ENCODE measurements around the gene FAM237B.

The FAM237B gene

GRCh38 chr7:90313907-90314306 lies 7.2 kb downstream of the FAM237B start:
- Histone ChIP-seq H3K27me3 (ENCODE audit: control insufficient read depth, insufficient read depth, low read length) (peaks cover 1% of the 10 kb centered on the region), H3K79me2 (no peaks in the 10 kb centered on the region), H2AFZ (no peak overlapping the region), H3K27ac (no peak overlapping the region), H3K36me3 (ENCODE audit: control insufficient read depth, insufficient read depth, low read length) (no peaks in the 10 kb centered on the region), H3K9me3 (ENCODE audit: control insufficient read depth, low read length) (no peaks in the 10 kb centered on the region), H3K4me3 (ENCODE audit: low read depth, low read length) (no peak overlapping the region), H3K4me1 (no peaks in the 10 kb centered on the region), H3K9ac (no peak overlapping the region), H3K4me2 (ENCODE audit: low read length) (no peak overlapping the region)
- TF ChIP-seq CTCF (IDR thresholded peaks at IDR 0.05): no peak

GRCh38 chr7:90312745-90313144 lies 8.4 kb downstream of the FAM237B start:
- H3K27me3 ChIP-seq (ENCODE audit: control insufficient read depth, insufficient read depth, low read length): no peaks in the 10 kb centered on the region

GRCh38 chr7:90311175-90311574 lies 9.9 kb downstream of the FAM237B start:
- Histone ChIP-seq H3K4me2 (ENCODE audit: low read length) (no peak overlapping the region), H3K4me1 (no peaks in the 10 kb centered on the region), H3K36me3 (ENCODE audit: control insufficient read depth, insufficient read depth, low read length) (no peaks in the 10 kb centered on the region), H3K4me3 (ENCODE audit: low read depth, low read length) (no peak overlapping the region), H3K27ac (no peak overlapping the region), H3K27me3 (ENCODE audit: control insufficient read depth, insufficient read depth, low read length) (no peaks in the 10 kb centered on the region), H3K79me2 (no peaks in the 10 kb centered on the region), H3K9ac (no peak overlapping the region), H2AFZ (no peak overlapping the region), H3K9me3 (ENCODE audit: control insufficient read depth, low read length) (no peaks in the 10 kb centered on the region)
- no peak for TF ChIP-seq CTCF (IDR thresholded peaks at IDR 0.05)

More at GRCh38 chr7:90312745-90313144, 8.4 kb downstream of the FAM237B start:
- no peaks in the 10 kb centered on the region for H3K9me3 ChIP-seq (ENCODE audit: control insufficient read depth, low read length)
- no peaks in the 10 kb centered on the region for H3K4me1 ChIP-seq
- H3K36me3 ChIP-seq (ENCODE audit: control insufficient read depth, insufficient read depth, low read length): no peaks in the 10 kb centered on the region
- no peak for TF ChIP-seq CTCF (IDR thresholded peaks at IDR 0.05)
- H3K4me3 ChIP-seq (ENCODE audit: low read depth, low read length): no peak overlapping the region
- no peak overlapping the region for H3K9ac ChIP-seq
- H3K4me2 ChIP-seq (ENCODE audit: low read length): no peak overlapping the region
- no peaks in the 10 kb centered on the region for H3K79me2 ChIP-seq
- H3K27ac ChIP-seq: no peak overlapping the region
- H2AFZ ChIP-seq: no peak overlapping the region

DNA sequence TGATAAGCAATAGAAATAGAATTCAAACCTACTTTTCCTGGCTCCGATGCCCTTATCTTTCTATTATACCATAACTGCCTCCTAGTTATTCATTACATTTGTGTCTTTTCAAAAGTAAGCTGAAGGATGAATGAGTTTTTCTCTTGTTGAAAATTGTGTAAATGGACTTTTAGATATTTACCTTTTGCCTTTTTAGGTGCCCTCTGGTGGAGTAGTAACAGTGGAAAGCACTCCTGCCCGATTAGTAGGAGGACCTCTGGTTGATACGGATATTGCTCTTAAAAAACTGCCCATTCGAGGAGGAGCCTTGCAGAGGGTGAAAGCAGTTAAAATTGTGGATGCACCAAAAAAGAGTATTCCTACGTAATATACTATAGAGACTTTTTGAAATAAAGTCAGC lies 11.2 kb downstream of the FAM237B start:
- TF ChIP-seq CTCF (IDR thresholded peaks at IDR 0.05): no peak
- Histone ChIP-seq H3K9ac (no peak overlapping the region), H3K4me1 (no peaks in the 10 kb centered on the region), H3K27ac (no peak overlapping the region), H3K27me3 (ENCODE audit: control insufficient read depth, insufficient read depth, low read length) (no peaks in the 10 kb centered on the region), H3K4me3 (ENCODE audit: low read depth, low read length) (no peak overlapping the region), H3K4me2 (ENCODE audit: low read length) (no peak overlapping the region), H3K36me3 (ENCODE audit: control insufficient read depth, insufficient read depth, low read length) (no peaks in the 10 kb centered on the region), H2AFZ (no peak overlapping the region), H3K9me3 (ENCODE audit: control insufficient read depth, low read length) (no peaks in the 10 kb centered on the region), H3K79me2 (no peaks in the 10 kb centered on the region)

GRCh38 chr7:90303241-90303640 lies 17.9 kb downstream of the FAM237B start:
- Histone ChIP-seq H3K9me3 (ENCODE audit: control insufficient read depth, low read length) (no peaks in the 10 kb centered on the region), H3K9ac (no peak overlapping the region), H3K27ac (no peak overlapping the region), H3K27me3 (ENCODE audit: control insufficient read depth, insufficient read depth, low read length) (no peaks in the 10 kb centered on the region), H3K79me2 (no peaks in the 10 kb centered on the region), H3K4me2 (ENCODE audit: low read length) (no peak overlapping the region), H3K4me3 (ENCODE audit: low read depth, low read length) (no peak overlapping the region), H3K4me1 (no peaks in the 10 kb centered on the region), H3K36me3 (ENCODE audit: control insufficient read depth, insufficient read depth, low read length) (no peaks in the 10 kb centered on the region), H2AFZ (no peak overlapping the region)
- no peak for TF ChIP-seq CTCF (IDR thresholded peaks at IDR 0.05)
